HL-60 (cell line): ENCODE measurements around the gene SNX3.

Source experiments
- DNase-seq, 2 experiments: peaks; one replicate each; pipeline ENCODE4 v3.0.0-alpha.2; 2010 to 2020; ENCODE audit warnings: low read depth in 1 of 2, low spot score in 1 of 2
- H3K27ac ChIP-seq: fragments of 250-450 bp; sonication (Bioruptor Pico); replicated peaks from 2 replicates; pipeline ENCODE4 v1.5.1; 2020; ENCODE audit warnings: mild to moderate bottlenecking, moderate library complexity
- H3K27me3 ChIP-seq: fragments of 250-450 bp; sonication (Bioruptor Pico); 2 replicates; pipeline ENCODE4 v1.5.1; 2021; ENCODE audit warnings: mild to moderate bottlenecking, moderate library complexity; ENCODE audit not compliant: insufficient read depth, poor library complexity, severe bottlenecking
- H3K4me3 ChIP-seq: replicated peaks from 2 replicates; pipeline ENCODE4 v1.5.1; 2011; ENCODE audit warnings: mild to moderate bottlenecking, control low read depth, low read length; ENCODE audit not compliant: insufficient read depth
- GABPA ChIP-seq: IDR thresholded peaks from 2 replicates; pipeline ENCODE4 v1.6.1; 2012; ENCODE audit warnings: low read depth
- POLR2AphosphoS5 ChIP-seq: IDR thresholded peaks from 2 replicates; pipeline ENCODE4 v1.6.1; 2012; ENCODE audit warnings: low read depth
- SPI1 ChIP-seq: IDR thresholded peaks from 2 replicates; pipeline ENCODE4 v1.6.1; 2012; ENCODE audit warnings: low read depth, mild to moderate bottlenecking, borderline replicate concordance
- TF ChIP-seq, protein P1 (sequence below): IDR thresholded peaks from one replicate; pipeline ENCODE4 v1.5.1; 2011; ENCODE audit warnings: low read length, control low read depth, inconsistent platforms; ENCODE audit not compliant: insufficient read depth
- TF ChIP-seq, protein P2 (sequence below): IDR thresholded peaks from 2 replicates; pipeline ENCODE4 v1.6.1; 2012; ENCODE audit warnings: low read depth; ENCODE audit not compliant: insufficient replicate concordance

Gene SNX3

DNA sequence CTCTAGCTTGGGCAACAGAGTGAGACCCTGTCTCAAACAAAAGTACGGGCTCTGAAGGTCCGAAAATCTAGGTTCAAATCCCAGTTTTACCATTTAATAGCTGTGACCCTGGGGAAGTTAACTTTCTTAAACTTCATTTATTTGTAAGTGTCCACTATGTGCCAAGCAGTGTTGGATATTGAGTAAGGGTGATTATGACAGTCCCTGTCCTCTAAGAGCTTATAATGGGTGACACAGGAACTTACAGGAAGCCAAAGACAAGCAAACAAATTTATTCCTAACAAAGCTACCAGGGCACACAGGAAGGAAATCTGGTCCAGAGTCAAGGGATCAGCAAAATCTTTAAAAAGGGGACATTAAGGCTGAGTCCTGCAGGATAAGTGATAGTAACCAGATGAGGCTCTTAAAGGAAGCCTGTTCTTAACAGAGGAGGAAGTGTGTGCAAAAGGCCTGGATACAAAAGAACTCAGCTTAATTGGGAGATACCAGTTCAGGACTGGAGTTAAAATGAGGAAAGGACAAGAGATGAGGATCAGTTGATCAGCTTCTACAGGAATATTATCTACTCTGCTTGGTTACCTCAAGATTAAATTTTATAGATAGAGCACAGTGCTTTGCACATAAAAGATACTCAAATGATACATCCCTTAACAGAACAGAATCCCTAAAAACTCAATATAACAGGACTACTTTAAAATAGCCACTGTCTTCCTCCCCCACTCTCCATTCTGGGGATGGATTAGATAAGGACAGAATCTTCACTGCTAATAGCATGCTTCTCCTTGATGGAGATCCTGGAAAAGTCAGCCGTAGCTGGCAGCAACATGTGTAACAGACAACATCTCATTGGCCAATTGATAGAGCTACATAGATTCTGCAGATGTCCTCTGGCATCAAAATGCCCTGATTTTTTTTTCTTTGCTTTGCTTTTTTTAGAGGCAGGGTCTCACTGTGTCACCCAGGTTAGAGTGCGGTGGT, 6.1 kb downstream of the SNX3 start:
- no peak overlapping the region for H3K4me3 ChIP-seq
- TF ChIP-seq, protein P1, sequence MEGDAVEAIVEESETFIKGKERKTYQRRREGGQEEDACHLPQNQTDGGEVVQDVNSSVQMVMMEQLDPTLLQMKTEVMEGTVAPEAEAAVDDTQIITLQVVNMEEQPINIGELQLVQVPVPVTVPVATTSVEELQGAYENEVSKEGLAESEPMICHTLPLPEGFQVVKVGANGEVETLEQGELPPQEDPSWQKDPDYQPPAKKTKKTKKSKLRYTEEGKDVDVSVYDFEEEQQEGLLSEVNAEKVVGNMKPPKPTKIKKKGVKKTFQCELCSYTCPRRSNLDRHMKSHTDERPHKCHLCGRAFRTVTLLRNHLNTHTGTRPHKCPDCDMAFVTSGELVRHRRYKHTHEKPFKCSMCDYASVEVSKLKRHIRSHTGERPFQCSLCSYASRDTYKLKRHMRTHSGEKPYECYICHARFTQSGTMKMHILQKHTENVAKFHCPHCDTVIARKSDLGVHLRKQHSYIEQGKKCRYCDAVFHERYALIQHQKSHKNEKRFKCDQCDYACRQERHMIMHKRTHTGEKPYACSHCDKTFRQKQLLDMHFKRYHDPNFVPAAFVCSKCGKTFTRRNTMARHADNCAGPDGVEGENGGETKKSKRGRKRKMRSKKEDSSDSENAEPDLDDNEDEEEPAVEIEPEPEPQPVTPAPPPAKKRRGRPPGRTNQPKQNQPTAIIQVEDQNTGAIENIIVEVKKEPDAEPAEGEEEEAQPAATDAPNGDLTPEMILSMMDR: no peak
- TF ChIP-seq, protein P2, sequence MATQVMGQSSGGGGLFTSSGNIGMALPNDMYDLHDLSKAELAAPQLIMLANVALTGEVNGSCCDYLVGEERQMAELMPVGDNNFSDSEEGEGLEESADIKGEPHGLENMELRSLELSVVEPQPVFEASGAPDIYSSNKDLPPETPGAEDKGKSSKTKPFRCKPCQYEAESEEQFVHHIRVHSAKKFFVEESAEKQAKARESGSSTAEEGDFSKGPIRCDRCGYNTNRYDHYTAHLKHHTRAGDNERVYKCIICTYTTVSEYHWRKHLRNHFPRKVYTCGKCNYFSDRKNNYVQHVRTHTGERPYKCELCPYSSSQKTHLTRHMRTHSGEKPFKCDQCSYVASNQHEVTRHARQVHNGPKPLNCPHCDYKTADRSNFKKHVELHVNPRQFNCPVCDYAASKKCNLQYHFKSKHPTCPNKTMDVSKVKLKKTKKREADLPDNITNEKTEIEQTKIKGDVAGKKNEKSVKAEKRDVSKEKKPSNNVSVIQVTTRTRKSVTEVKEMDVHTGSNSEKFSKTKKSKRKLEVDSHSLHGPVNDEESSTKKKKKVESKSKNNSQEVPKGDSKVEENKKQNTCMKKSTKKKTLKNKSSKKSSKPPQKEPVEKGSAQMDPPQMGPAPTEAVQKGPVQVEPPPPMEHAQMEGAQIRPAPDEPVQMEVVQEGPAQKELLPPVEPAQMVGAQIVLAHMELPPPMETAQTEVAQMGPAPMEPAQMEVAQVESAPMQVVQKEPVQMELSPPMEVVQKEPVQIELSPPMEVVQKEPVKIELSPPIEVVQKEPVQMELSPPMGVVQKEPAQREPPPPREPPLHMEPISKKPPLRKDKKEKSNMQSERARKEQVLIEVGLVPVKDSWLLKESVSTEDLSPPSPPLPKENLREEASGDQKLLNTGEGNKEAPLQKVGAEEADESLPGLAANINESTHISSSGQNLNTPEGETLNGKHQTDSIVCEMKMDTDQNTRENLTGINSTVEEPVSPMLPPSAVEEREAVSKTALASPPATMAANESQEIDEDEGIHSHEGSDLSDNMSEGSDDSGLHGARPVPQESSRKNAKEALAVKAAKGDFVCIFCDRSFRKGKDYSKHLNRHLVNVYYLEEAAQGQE: no peak
- TF ChIP-seq GABPA: no peak
- no peak for TF ChIP-seq POLR2AphosphoS5
- TF ChIP-seq SPI1: no peak; the same call in 1 of the 2 replicates
- H3K27ac ChIP-seq: peak overlapping the region; percentile 47
- no peaks in the 10 kb centered on the region for H3K27me3 ChIP-seq
- DNase-seq: peak in 1 of 2 experiments; percentile 52

DNA sequence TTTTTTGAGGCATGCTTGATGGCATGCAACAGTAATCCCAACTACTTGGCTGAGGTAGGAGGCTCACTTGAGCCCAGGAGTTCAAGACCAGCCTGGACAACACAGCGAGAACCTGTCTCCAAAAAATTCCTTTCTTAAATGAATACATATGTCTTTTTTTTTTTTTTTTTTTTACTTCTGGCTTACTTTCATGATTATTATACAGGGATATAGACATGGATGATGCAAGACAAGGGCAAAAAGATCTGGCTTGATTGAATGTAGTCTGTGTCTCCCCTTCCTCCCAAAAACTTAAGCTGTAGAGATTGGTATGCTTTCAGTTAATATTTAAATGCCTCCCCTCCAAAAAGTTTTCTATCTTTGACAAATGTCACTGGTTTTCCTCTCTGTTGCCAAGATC, 7.6 kb downstream of the SNX3 start:
- no peak for TF ChIP-seq GABPA
- TF ChIP-seq, protein P1: no peak
- TF ChIP-seq, protein P2: no peak
- no peak for TF ChIP-seq POLR2AphosphoS5
- no peak for TF ChIP-seq SPI1
- no peaks in the 10 kb centered on the region for H3K27me3 ChIP-seq
- DNase-seq: no peak

DNA sequence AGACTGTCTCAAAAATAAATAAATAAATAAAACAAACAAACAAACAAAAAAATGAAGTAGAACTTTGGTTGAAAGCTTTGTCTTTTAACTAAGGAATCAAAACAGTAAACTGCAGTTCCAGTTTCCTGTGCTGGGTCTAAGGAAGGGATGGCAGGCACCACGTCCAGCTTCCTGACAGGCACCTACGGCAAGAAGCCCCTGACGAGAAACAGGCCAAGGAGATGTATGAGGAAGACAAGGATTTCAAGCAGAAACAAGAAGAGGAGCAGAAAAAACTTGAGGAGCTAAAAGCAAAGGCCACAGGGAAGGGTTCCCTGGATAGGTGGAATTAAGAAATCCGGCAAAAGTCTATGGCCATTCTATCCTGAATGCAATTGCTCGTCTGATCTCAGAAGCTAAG, 8.8 kb downstream of the SNX3 start:
- Histone ChIP-seq H3K27me3 (no peaks in the 10 kb centered on the region), H3K4me3 (no peak overlapping the region), H3K27ac (no peak overlapping the region)
- DNase-seq: no peak
- TF ChIP-seq, protein P2: no peak
- TF ChIP-seq GABPA (no peak), POLR2AphosphoS5 (no peak), SPI1 (no peak)
- TF ChIP-seq, protein P1: no peak

More for the DNA sequence above, 7.6 kb downstream of the SNX3 start:
- Histone ChIP-seq H3K27ac (no peak overlapping the region), H3K4me3 (no peak overlapping the region)
